Measurements from ENCODE around the gene DNMT3A. TPM values are rescaled to one million over a fixed set of nuclear protein-coding genes. Genes with fewer than 3 reads are reported as not detected.

The DNMT3A gene
- total and polyA plus RNA-seq, 2 experiments from 2014 or later: 47.2 to 80.4 TPM

DNA sequence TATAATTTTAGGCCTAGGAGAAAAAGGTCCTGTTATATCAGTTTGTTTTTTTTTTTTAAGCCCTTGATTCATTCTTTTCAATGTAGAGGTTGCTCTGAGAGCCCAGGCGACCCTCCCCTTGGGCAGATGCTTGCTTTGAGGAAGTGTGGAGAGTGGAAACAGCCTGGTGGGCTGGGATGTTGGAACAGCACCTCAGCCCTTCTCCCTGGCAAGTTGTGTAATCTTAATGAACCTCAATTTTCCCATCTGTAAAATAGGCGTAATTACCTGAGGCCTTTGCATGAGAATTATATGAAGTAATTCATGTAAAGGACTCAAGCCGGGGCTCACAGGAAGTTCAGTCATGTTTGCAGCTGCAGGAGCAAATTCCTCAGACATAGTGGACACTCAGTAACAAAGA is 123.6 kb downstream of the DNMT3A start:
- H3K4me1 ChIP-seq (ENCODE audit: insufficient read depth): peaks cover 3% of the 10 kb centered on the region; the same call in 1 of the 2 replicates
- H3K27me3 Mint-ChIP-seq (ENCODE audit: insufficient read depth, low read depth, poor library complexity): peaks cover 11% of the 10 kb centered on the region
- ATAC-seq: no peak
- peaks cover 5% of the 10 kb centered on the region; the same call in 1 of the 2 replicates for H3F3A ChIP-seq (replicated peaks; ENCODE audit: low read depth)
- H3K27ac ChIP-seq (ENCODE audit: low read depth): no peak overlapping the region
- H3K4me3 Mint-ChIP-seq: no peak overlapping the region
- H3K27me3 ChIP-seq (ENCODE audit: insufficient read depth): no peaks in the 10 kb centered on the region
- H4K20me1 ChIP-seq (replicated peaks; ENCODE audit: insufficient read depth): no peaks in the 10 kb centered on the region
- H3K27ac Mint-ChIP-seq: no peak overlapping the region
- no peaks in the 10 kb centered on the region for H3K9me2 ChIP-seq (ENCODE audit: insufficient read depth)
- TF ChIP-seq CREB1 (CRISPR knock-in tag; IDR thresholded peaks at IDR 0.05; ENCODE audit: low read depth): no peak
- TF ChIP-seq EZH2 (IDR thresholded peaks at IDR 0.05; ENCODE audit: low read depth, unreplicated experiment): no peak
- TF ChIP-seq EZH2phosphoT487 (IDR thresholded peaks at IDR 0.05; ENCODE audit: unreplicated experiment): no peak
- no peak for TF ChIP-seq NANOG (IDR thresholded peaks at IDR 0.05; ENCODE audit: borderline replicate concordance)
- no peak for TF ChIP-seq ETS1 (IDR thresholded peaks at IDR 0.05)
- no peak for TF ChIP-seq JUNB (IDR thresholded peaks at IDR 0.05; ENCODE audit: unreplicated experiment)
- TF ChIP-seq ZNF114 (CRISPR knock-in tag; IDR thresholded peaks at IDR 0.05): no peak
- no peak for TF ChIP-seq ZNF331 (CRISPR knock-in tag; IDR thresholded peaks at IDR 0.05; ENCODE audit: low read depth)
- TF ChIP-seq REST (IDR thresholded peaks at IDR 0.05; ENCODE audit: unreplicated experiment): no peak
- no peak for TF ChIP-seq POLR2AphosphoS5 (IDR thresholded peaks at IDR 0.05; ENCODE audit: low read depth)
- TF ChIP-seq STAT1 (IDR thresholded peaks at IDR 0.05; ENCODE audit: unreplicated experiment): no peak
- H3K9me3 Mint-ChIP-seq: no peaks in the 10 kb centered on the region
- no peak overlapping the region for H3K4me3 ChIP-seq
- no peaks in the 10 kb centered on the region; the same call in 2 of the 3 replicates for H3K4me1 Mint-ChIP-seq
- H2AFZ ChIP-seq: no peak overlapping the region
- no peak overlapping the region for H3K4me2 ChIP-seq
- DNase-seq (ENCODE audit: low spot score): no peak
- no peaks in the 10 kb centered on the region for H3K36me3 ChIP-seq (ENCODE audit: insufficient read depth)
- no peaks in the 10 kb centered on the region for H3K36me3 Mint-ChIP-seq (ENCODE audit: low read depth)
- H3K79me2 ChIP-seq (replicated peaks; ENCODE audit: insufficient read depth): no peaks in the 10 kb centered on the region

Measured in GM23338 (cell line).